ENCODE measurements around the gene BCOR.

GRCh38 chrX:40061871-40062524, 35.8 kb downstream of the BCOR start:
- no peak for TF ChIP-seq CTCF (conservative IDR thresholded peaks at IDR 0.05)
- no peak for TF ChIP-seq EZH2 (IDR thresholded peaks at IDR 0.05; ENCODE audit: low read depth)

All from PC-9 (cell line).